GM21515 (cell line): ENCODE measurements around the gene CRYZL1.
"Not testable (repeated sequence)": the region's sequence is repeated elsewhere in the genome, so short reads cannot be mapped to it uniquely, and the experiment has no call there.

Source experiments
- ATAC-seq: cut with Tn5 transposase; IDR thresholded peaks from one replicate; pipeline ENCODE4 v1.9.1; 2021; ENCODE audit not compliant: unreplicated experiment

Gene CRYZL1

DNA sequence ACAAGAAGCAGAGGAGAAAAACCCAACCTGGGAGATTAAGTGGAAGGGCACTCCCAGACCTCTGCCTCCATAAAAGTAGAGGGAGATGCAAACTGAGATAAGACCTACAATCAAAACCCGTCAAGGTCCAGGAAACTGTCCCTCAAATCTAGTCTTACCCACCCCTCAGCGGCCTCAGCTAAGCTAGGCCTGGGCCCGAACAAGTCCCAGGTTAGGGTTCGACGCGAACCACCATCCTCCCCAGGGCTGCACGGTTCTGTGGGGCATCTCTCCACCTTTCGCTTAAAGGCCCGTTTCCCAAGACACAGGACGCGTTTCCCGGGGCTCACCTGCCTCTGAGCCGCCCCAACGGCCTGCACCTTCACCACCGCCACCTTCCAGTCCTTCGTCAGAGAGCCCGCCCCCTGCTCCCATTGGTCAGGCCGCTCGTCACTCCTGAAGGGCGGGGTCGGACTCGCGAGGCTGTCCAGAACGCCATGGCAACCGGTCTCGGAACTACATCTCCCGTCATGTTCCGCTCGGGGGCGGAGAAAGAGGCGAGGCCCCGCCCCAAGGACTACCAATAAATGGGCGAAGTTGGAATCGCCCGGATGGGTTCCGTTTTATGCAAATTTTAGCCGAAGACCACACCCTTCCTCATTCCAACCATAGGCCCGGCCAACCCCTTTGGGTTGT, at the start of gene CRYZL1:
Gene CRYZL1, minus strand, starts transcription at position 390 of the 675 bp plus-strand sequence. CDS start 10,190 bp downstream, outside the sequence.
- peak; percentile 84 for ATAC-seq

DNA sequence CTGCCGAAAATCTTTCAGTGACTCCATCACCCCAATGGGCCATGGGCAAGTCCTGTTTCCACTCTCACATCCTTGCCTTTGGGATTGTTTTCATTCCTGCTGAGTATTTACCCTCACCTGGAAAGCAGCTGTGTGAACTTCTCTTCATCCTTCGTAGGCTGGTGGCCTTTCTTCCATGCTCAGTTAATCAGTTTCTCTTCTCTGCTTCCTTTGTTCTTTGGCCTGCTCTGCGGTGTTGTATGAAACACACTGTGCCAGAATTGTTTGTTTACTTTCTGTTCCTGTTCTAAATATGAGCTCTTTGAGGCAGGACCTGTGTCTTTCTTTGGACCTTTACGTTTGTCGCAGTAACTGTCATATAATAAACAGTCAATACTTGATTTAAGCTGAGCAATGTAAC, 49.3 kb upstream of the CRYZL1 start:
- no peak for ATAC-seq

DNA sequence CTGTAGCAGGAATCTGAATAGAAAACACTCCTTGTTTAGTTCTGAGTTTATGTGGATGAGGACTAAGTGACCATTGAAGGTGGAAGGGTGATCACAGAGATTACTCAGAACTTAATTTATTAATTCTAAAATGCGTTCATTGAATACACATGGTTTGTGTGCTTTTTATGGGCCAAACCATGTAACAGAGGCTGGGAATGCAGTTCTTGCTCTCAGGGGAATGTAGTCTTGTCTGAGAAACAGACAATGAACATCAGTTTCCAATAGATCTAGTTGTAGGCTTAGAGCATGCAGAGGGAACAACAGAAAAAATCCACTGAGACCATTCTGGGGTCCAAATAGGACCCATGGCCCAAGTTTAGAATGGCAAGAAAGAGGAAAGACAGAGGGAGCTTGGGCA, 46.8 kb upstream of the CRYZL1 start:
- no peak for ATAC-seq

DNA sequence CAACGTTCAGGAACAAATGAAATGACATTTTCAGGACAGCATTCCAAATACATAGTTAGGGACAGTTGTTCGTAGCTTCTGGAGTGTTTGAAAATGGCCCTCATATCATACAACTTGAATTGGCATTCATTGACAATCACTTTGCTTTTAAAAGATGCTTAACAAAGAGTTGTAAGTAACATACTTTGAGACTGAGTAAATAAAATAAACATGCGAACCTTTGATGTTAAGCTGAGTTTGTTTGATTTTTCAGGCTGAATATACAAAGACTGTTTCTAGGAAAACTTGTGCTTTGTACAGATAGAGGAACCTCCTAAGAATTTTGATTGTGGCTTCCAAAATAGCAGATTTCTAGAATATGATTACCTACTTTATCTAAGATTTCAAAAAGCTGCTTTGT, 46.1 kb upstream of the CRYZL1 start:
- ATAC-seq: no peak

DNA sequence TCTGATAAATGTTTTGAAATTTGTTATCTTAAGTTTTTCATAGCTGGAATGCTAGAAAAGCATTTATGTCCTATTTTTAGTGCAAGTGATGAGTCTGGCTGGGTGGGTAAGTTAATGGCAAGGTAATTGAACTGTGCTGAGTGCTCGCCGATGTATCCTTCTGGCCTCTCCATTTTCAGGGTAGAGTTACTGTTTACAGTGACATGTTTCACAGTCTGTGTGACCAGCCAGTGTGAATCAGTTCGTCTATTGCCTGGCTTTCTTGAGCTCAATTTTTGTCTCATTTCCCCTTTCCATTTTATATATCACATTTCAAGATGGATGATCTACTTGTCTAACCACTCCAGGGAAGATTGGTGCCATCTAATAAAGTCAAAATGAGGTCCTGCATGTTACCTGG, 44.8 kb upstream of the CRYZL1 start:
- no peak for ATAC-seq

DNA sequence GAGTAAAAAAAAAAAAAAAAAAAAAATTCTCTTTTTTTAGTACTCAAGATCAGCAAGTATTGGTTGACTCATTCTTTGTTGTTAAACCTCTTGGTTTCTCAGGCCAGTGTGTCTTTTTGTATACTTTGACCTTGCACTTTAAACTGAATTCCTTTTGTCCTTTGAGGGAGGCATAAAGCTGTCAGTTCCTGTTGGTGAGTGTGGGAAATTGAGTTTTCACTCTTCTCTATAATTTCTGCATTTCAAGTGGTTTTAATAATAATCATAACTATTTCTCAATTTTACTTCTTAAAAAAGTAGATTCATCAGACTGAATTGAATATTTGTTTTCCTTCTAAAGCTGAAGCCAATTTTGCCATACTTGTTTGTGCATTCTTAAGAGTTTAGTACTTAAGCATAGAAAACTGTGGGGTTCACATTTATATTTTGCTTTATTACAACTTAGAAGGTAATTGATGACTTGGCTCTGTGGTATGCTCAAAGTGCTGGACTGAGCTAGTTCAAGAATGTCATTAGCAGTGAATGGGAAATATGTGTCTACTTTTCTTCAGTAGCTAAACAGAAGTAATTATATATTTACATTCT, 44.2 kb upstream of the CRYZL1 start:
- no peak for ATAC-seq

DNA sequence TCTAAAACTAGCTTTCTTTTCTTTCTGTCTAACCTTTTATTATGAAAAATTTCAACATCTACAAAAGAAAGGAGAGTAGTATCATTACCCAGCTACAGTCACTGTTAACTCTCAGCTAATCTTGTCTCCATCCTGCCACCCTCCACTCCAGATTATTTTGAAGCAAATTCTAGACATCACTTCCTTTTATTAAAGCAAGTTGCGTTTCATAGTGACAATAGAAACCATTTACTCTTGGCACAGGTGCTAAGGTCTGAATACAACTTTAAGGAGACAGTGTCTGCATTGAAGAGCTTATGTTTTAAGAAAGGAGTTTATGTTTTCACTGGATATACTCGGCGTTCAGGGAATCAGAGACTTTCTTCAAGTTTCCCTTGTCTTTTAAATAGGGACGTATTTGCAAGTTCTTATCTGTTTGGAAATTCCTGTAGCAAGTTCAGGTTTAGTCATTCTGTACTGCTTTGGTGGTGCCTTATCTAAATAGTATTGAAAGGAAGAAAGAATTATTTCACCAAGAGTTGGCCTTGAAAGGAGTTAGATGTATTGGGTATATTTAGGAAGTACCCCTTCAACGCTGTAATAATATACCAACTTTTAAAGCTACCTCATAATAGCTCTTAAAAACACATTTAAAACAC, 43.5 kb upstream of the CRYZL1 start:
- ATAC-seq: no peak

DNA sequence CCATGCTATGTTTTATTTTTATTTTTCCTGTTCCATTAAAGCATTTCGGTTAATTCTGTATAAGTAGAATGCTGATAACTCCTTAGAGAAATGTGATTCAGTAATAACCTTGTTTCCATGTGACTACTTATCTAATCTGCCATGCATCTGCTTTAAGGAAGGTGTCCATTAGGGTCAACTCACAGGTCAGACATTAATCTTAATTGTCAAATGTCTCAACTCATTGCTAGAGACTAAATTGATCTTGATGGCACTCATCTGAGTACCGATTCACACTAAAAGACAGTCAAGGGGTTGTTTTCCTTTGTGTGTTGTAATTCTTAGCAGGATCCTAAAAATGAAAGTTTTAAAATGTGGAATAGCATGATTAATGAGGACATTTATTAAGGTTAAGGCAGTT, 42.5 kb upstream of the CRYZL1 start:
- no peak for ATAC-seq

DNA sequence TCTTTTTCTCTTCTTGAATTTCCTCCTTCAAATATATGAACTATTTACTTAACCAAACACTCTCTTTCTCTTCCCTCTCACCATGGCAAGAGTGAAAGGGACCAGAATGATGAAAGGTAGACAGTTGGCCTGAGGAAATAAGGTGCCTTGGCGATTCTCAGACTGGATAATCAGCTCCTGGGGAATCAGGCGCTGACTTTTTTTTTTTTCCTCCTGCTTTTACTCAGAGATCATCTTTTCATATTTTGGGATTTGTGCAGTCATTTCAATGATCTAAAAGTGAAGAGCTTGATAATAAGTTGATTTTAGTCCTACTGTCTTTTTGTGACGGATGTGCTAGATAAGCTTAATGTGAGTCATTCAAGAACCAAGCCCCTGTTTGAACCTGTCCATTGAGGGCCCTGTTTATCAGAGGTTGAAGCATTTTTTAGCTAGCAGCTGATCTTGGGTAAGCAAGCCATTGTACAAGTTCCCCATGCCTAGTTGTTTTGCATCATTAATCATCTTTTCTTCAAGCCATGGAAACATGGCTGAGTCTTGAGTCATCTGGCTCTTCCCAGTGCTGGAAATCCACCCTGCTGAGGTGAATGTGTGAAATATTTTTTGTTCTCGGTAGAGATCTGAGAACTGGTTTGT, 41.6 kb upstream of the CRYZL1 start:
- no peak for ATAC-seq

DNA sequence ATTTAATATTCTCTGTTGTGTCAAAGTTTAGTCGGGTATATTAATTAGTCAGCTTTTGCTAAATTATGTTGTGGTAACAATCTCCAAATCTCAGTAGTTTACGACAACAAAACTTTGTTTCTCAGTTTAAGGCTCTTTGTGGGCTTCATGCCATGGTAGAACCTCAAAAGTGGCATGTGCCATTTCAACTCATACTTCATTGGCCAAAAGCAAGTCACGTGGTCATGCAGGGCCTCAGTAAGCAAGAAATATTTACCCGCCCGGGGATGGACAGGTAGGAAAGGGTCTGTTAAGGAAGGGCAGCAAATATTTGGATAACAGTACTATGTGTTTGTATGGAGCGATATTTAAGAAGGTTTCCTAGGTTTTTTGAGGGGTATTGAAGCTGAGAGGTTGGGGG, 39.3 kb upstream of the CRYZL1 start:
- ATAC-seq: no peak

DNA sequence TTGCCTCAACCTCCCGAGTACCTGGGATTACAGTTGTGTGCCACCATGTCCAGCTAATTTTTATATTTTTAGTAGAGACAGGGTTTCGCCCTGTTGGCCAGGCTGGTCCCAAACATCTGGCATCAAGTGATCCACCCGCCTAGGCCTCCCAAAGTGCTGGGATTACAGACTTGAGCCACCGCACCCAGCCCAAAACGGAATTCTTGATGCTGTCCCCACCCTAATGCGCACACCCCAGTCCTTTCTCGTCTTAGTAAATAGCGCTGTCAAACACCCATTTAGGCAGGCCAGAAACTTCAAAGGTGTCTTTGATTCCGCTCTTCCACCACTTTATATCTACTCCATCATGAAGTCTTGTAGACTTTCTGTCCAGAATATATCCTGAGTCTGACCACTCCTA, 35.9 kb upstream of the CRYZL1 start:
- ATAC-seq: no peak

DNA sequence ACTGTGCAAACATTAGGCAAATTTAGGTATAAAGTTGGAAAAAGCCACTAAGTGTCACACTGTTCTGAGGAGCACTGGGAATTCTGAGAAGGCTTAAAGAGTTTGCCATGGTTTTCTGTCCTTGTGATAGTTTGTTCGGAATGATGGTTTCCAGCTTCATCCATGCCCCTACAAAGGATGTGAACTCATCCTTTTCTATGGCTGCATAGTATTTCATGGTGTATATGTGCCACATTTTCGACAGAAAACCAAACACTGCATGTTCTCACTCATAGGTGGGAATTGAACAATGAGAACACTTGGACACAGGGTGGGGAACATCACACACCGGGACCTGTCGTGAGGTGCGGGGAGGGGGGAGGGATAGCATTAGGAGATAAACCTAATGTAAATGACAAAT, 35.1 kb upstream of the CRYZL1 start:
- ATAC-seq: not testable (repeated sequence)

DNA sequence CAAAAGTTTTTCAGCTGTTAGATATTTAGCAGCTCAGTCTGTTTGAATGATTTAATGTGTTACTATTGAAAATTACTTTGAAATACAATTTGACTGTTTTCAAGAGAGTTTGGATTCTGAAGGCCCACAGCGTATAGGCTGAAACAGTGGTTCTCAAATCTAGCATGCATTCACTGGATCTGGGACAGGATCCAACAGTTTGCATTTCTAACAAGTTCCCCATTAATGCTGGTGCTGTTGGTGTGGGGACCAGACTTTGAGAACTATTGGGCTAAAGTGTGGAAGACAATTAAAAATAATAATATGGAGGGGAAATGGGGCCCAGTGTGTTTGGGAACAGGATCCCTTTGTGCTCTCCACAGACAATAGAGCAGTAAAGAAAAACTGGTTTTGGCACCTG, 32.7 kb upstream of the CRYZL1 start:
- ATAC-seq: no peak

DNA sequence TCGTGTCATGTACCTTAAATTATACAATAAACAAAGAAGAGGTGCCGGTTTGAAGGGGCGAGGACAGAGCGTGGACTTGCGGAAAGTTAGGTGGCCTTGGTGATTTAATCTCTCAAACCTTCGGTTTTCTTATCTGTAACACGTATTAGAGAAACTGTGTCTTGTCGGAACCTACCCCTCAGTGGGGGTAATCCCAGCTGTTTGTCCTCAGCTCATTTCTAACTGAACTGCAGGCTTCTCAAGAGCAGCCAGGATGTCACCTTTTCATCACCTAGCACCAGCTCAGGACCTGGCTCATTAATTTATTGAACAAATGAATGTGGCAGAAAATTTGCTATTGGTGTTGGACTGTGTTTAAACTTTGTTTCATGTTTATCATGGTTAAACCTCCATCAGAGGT, 31.9 kb upstream of the CRYZL1 start:
- ATAC-seq: no peak

DNA sequence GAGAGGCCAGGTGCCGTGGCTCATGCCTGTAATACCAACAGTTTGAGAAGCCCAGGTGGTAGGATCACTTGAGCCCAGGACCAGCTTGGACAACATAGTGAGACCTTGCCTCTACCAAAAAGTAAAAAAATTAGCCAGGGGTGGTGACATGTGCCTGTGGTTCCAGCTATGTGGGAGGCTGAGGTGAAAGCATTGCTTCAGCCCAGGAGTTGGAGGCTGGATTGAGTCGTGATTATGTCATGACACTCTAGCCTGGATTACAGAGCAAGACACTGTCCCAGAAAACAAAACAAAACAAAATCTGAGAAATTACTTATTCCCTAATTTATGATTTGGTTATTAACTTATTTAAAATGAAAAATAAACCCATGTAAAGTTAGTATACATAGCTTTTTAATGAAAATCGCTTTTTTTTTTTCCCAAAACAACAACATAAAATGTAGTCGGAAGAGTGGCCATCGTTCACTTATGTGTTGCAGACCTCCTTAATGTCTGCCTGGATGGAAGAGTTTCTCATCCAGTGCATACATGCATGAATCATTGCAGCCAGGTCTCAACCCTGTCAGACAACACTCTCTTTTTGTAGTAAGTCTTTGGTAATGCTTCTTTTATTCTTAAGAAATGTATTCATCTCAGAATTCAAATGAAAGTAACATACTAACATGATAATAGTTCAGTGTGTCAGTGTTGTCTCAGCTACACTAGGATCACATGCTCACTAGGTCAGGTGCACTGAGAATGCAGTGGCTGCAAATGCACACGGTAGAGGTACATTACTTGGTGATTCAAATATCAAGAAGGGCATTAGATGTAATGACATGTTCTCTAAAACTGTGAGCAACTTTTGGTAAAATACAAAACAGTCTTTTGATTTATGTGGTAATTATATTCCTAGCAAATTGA, 28.8 kb upstream of the CRYZL1 start:
- ATAC-seq: no peak

DNA sequence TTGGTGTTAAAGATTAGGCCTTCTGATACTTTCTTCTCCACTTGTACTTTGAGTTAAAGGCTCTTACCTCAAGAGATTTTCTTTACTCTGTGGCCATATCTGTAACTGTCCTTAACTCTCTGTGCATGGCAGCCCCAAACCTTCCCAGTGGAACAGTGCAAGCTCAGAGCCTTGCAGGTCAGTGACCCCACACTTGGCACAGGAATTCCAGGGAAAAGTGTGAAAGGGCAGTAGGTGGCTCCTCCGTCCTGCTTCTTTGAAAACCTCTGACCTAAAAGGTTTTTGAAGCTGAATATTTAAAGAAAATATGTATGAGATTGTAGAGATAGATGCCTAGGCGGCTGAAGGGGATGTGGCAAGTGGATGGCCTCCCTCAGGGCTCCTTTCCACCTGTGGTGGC, 27.1 kb upstream of the CRYZL1 start:
- ATAC-seq: no peak

DNA sequence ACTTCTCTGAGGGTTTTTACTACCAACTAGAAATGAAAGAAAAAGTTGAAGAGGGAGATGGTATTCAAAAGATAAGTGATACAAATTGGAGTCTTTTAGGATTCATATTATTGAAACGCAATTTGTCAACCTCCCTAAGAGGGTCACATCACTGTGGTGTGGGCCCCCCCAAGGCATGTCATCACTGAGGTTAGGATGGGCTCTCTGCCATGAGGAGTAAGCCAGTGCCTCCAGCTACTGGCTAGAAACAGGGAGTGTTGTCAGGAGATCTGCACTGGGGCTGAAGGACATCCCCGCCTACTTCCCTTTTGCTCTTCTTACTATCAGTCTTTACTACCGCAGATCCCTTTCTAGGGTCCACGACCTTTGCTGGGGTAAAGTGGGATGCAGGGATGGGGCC, 26.6 kb upstream of the CRYZL1 start:
- no peak for ATAC-seq

DNA sequence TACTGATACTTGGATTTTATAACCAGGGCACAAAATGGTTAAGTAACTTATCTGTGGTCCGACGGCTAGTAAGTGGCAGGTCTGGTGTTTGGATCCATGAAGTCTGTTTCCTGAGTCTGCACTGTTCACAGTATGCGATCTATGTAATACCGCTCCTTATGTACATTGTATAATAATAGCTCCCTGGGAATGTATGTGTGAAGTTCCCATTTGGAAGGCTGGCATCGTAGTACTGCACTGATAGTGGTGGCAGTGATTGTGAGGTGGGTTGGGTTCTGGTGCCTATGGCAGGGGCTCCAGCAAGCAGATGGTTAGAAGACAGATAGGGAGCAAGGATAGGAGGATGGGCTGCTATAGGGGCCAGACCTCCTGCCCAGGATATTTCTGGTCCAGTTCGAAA, 26.1 kb upstream of the CRYZL1 start:
- no peak for ATAC-seq

DNA sequence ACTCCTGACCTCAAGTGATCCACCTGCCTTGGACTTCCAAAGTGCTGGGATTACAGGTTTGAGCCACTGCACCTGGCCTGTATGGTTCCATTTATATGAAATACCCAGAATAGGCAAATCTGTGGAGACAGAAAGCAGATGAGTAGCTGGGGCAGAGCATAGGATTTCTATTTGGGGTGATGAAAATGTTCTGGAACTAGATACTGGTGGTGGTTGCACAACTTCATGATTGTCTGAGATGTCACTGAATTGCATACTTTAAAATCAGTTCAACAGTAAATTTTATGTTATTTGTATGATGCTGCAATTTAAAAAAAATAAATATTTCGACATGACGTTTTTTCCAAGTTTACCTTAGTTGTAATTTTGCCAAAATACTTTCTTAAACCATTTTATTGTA, 24.6 kb upstream of the CRYZL1 start:
- no peak for ATAC-seq

DNA sequence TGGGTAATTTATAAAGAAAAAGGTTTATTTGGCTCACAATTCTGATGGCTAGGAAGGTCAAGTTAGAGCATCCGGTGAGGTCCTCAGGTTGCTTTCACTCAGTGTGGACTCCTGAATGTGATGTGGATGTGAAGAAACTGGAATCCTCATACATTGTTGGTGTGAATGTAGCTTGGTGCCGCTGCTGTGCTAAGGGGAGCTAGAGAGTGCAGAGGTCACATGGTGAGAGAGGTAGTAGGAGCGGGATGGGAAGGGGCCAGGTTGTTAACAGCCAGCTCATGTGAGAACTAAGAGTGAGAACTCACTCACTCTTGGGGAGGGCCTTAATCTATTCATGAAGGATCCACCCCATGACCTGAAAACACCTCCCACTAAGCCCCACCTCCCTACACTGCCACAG, 22.6 kb upstream of the CRYZL1 start:
- no peak for ATAC-seq

DNA sequence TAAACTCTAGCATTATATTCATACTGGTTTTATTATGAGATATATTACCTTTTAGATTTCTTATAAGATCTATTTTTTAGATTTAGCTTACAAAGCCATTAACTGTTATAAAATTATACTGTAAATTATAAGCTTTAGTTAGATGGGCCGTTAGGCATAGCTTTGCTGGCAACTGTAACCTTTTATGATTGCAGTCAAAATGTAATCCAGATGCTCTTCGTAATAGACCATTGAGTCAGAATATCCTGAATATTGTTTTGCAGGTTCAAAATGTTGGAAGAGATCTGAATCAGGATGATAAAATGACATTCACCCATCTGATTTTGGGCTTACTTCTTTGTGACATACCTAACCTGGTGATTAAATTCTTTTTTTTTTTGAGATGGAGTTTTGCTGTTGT, 21.7 kb upstream of the CRYZL1 start:
- ATAC-seq: no peak
